Endodermal cell (in vitro differentiated cells): Measurements from ENCODE around the gene TBK1. TPM values are rescaled to one million over a fixed set of nuclear protein-coding genes. Genes with fewer than 3 reads are reported as not detected.
A peak's percentile ranks its signal among the peaks of the same experiment; 100 is the strongest.

Experiments
- DNase-seq: peaks from one replicate; pipeline ENCODE4 v3.0.0-alpha.2; 2017
- H3K27ac ChIP-seq: 2 replicates; pipeline ENCODE4 v1.5.1; 2013; ENCODE audit warnings: mild to moderate bottlenecking, low read depth, low read length, moderate library complexity
- H3K27me3 ChIP-seq: 2 replicates; pipeline ENCODE4 v1.6.1; 2013; ENCODE audit warnings: mild to moderate bottlenecking, low read length, moderate library complexity; ENCODE audit not compliant: insufficient read depth, control insufficient read depth, poor library complexity, severe bottlenecking
- H3K36me3 ChIP-seq: 2 replicates; pipeline ENCODE4 v1.7.0; 2013; ENCODE audit warnings: mild to moderate bottlenecking, low read length, moderate library complexity; ENCODE audit not compliant: control insufficient read depth, insufficient read depth
- H3K4me1 ChIP-seq: one replicate; pipeline ENCODE4 v1.7.0; 2013; ENCODE audit warnings: low read length; ENCODE audit not compliant: control insufficient read depth, insufficient read depth
- H3K4me3 ChIP-seq: 2 replicates; pipeline ENCODE4 v1.5.1; 2013; ENCODE audit warnings: mild to moderate bottlenecking, low read length, moderate library complexity
- H3K9ac ChIP-seq: 2 replicates; pipeline ENCODE4 v1.6.1; 2013; ENCODE audit warnings: mild to moderate bottlenecking, low read length, moderate library complexity; ENCODE audit not compliant: poor library complexity, severe bottlenecking; ENCODE audit errors: extremely low read depth
- H3K9me3 ChIP-seq: 2 replicates; pipeline ENCODE4 v1.6.1; 2013; ENCODE audit warnings: mild to moderate bottlenecking, low read length, moderate library complexity; ENCODE audit not compliant: control insufficient read depth
- H3K27ac Mint-ChIP-seq: 2 replicates; pipeline ENCODE4 v1.8.0; 2020; ENCODE audit warnings: mixed read lengths
- H3K27me3 Mint-ChIP-seq: 2 replicates; pipeline ENCODE4 v1.8.0; 2021; ENCODE audit warnings: mild to moderate bottlenecking, mixed read lengths; ENCODE audit not compliant: insufficient read depth
- H3K36me3 Mint-ChIP-seq: 2 replicates; pipeline ENCODE4 v1.8.0; 2020; ENCODE audit warnings: low read depth, mixed read lengths
- H3K4me1 Mint-ChIP-seq: 2 replicates; pipeline ENCODE4 v1.8.0; 2020; ENCODE audit warnings: mixed read lengths
- H3K4me3 Mint-ChIP-seq: 2 replicates; pipeline ENCODE4 v1.8.0; 2020; ENCODE audit warnings: mild to moderate bottlenecking, moderate library complexity, mixed read lengths
- H3K9me3 Mint-ChIP-seq: 2 replicates; pipeline ENCODE4 v1.8.0; 2020; ENCODE audit warnings: mild to moderate bottlenecking, mixed read lengths
- WGBS, 2 experiments: methylation state at CpG; one replicate each; pipeline versions ENCODE4 v1.1.5 to v1.1.7; 2013; ENCODE audit warnings: missing lambda C conversion rate in 2 of 2, mixed read lengths in 1 of 2; ENCODE audit not compliant: insufficient coverage in 1 of 2, insufficient read length in 1 of 2; 5-methylcytosine and 5-hydroxymethylcytosine counted together
- long read RNA-seq, 4 experiments: library from polyadenylated mRNA in 2 of 4; library from RNA in 1 of 4; library from capped mRNA in 1 of 4; stranded (forward) in 3 of 4; unstranded in 1 of 4; transcript quantifications; one replicate each; pipeline ENCODE4 v2.0.0, GENCODE V29; 2020 to 2021; ENCODE audit warnings: inconsistent platforms in 1 of 4
- polyA plus RNA-seq, 2 experiments: library from polyadenylated mRNA; stranded (reverse); fragments of 50-300 nt; gene quantifications; one replicate each; pipeline ENCODE4 v1.2.3, GENCODE V29; 2013
- total RNA-seq, 2 donors: library from RNA; stranded (reverse); fragmentation: NEBNext Ultra II Directional in 1 of 2; extraction: Animal tissue kit (Norgen Biotek cat#: 25700) in 1 of 2; gene quantifications; 2 replicates in 1 of 2; 3 replicates in 1 of 2; pipeline ENCODE4 v1.2.1, GENCODE V29; 2021
- TF ChIP-seq, protein P1 (sequence below): fragments of 200-600 bp; sonication (generic); conservative IDR thresholded peaks from 2 replicates; pipeline ENCODE4 v1.5.0; 2021; ENCODE audit warnings: antibody characterized with exemption, mild to moderate bottlenecking

Gene TBK1
- total RNA-seq = 10 to 100 TPM; 23.9 to 25.1 TPM
- 16.7 TPM for polyA plus RNA-seq (2013, experiment 1 of 2)
- 16.9 TPM for polyA plus RNA-seq (2013, experiment 2 of 2)
- long read RNA-seq, experiment 1, partial matches to known transcripts = 5 of 12 reads
- long read RNA-seq, experiment 1, other reads (novel, unspliced or antisense) = 4 of 12 reads
- long read RNA-seq, experiment 2, transcript TBK1-201 (21 exons, 3,256 nt) = major isoform, 40 of 53 reads
- long read RNA-seq, experiment 2, partial matches to known transcripts = 8 of 53 reads
- long read RNA-seq, experiment 2, other reads (novel, unspliced or antisense) = 5 of 53 reads
- long read RNA-seq, experiment 3, transcript TBK1-201 (21 exons, 3,256 nt) = major isoform, 95 of 128 reads
- long read RNA-seq, experiment 3, partial matches to known transcripts = 13 of 128 reads
- long read RNA-seq, experiment 3, other reads (novel, unspliced or antisense) = 20 of 128 reads
- long read RNA-seq, experiment 4, transcript TBK1-201 (21 exons, 3,256 nt) = major isoform, 15 of 41 reads
- long read RNA-seq, experiment 4, partial matches to known transcripts = 21 of 41 reads
- long read RNA-seq, experiment 4, other reads (novel, unspliced or antisense) = 5 of 41 reads

DNA sequence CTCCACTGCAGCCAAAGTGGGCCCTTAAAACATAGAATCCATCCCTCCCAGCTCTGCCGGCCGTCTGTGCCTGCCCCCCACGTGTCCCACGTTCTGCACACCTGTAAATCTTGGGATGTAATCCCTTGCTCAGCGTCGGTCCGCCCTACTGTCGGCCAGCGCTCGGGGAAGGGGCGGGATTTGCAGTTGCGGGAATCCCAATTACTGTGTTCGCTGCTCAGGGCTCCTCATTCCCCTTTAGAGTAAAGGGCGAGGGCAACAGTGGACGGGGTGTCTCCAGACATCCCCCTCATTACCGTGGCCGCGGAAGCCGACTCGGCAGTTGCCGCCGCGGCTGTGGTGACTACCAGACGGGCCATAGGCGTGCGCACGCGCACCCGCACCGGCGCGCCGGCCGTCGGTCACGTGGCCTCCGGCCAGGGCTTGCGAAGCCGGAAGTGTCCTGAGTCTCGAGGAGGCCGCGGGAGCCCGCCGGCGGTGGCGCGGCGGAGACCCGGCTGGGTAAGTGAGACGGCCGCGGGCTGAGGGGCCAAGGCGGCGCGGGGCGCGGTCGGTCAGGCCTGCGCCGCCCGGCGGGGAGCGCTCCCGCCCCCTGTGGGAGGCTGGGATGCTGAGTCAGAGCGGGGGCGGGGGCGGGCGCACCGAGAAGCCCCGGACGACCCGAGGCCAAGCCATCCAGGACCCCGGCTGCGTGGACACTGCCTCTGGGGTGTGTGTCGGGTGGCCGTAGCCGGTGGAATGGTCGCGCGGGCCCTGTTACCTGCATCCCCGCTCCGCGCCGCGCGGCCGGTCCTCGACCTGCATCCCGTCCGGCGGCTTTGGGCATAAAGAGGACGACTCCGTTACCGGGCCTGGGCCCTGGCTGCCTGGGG, at the start of gene TBK1:
TBK1 (plus strand) TSS at position 434 of the 872 bp plus-strand sequence. CDS start 3,751 bp downstream, outside the sequence.
- no peaks in the 10 kb centered on the region for H3K9me3 ChIP-seq
- H3K36me3 Mint-ChIP-seq = peaks cover 24% of the 10 kb centered on the region
- H3K4me3 ChIP-seq = peak within 1 kb of the TSS; percentile 100
- peaks cover 17% of the 10 kb centered on the region for H3K4me1 Mint-ChIP-seq
- peak within 1 kb of the TSS; percentile 84 for H3K9ac ChIP-seq
- peaks cover 32% of the 10 kb centered on the region for H3K36me3 ChIP-seq
- TF ChIP-seq, protein P1, sequence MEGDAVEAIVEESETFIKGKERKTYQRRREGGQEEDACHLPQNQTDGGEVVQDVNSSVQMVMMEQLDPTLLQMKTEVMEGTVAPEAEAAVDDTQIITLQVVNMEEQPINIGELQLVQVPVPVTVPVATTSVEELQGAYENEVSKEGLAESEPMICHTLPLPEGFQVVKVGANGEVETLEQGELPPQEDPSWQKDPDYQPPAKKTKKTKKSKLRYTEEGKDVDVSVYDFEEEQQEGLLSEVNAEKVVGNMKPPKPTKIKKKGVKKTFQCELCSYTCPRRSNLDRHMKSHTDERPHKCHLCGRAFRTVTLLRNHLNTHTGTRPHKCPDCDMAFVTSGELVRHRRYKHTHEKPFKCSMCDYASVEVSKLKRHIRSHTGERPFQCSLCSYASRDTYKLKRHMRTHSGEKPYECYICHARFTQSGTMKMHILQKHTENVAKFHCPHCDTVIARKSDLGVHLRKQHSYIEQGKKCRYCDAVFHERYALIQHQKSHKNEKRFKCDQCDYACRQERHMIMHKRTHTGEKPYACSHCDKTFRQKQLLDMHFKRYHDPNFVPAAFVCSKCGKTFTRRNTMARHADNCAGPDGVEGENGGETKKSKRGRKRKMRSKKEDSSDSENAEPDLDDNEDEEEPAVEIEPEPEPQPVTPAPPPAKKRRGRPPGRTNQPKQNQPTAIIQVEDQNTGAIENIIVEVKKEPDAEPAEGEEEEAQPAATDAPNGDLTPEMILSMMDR = peak; percentile 38
- no peaks in the 10 kb centered on the region for H3K9me3 Mint-ChIP-seq
- no peaks in the 10 kb centered on the region for H3K27me3 ChIP-seq
- peaks cover 3% of the 10 kb centered on the region for H3K4me1 ChIP-seq
- H3K27ac ChIP-seq = peak within 1 kb of the TSS; percentile 73
- DNase-seq = peak; percentile 98
- peak within 1 kb of the TSS; percentile 98 for H3K27ac Mint-ChIP-seq
- H3K4me3 Mint-ChIP-seq = peak within 1 kb of the TSS; percentile 92
- 0 to 1% methylated on average over 22 to 92 of the region's 94 CpGs for WGBS, 2 experiments
- no peaks in the 10 kb centered on the region for H3K27me3 Mint-ChIP-seq

DNA sequence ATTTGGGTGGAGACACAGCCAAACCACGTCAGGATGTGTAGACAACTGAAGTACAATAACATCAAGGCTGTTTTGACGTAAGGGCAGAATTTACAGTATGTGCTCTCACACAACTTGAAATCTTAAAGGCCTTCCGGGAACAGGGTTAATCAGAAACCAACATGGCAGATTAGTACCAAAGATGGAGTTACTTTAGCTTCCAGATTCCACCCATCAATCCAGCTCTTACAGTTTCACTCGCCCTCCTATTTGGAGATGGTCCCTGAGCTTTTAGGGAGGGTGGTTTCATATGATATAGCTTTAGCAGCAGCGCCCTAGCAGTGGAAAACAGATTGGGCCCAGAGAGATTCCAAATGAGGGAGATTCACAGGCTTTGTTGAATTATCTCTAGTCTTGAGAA, 49.7 kb upstream of the TBK1 start:
- Histone ChIP-seq H3K4me3 (no peak overlapping the region), H3K36me3 (no peaks in the 10 kb centered on the region), H3K4me1 (no peaks in the 10 kb centered on the region), H3K27ac (no peak overlapping the region), H3K27me3 (no peaks in the 10 kb centered on the region), H3K9me3 (no peaks in the 10 kb centered on the region), H3K9ac (no peak overlapping the region)
- Mint-ChIP-seq H3K27me3 (no peaks in the 10 kb centered on the region), H3K9me3 (no peaks in the 10 kb centered on the region), H3K4me1 (peaks cover 11% of the 10 kb centered on the region), H3K27ac (no peak overlapping the region), H3K36me3 (no peaks in the 10 kb centered on the region), H3K4me3 (no peak overlapping the region)
- 85 to 95% methylated on average over 3 to 5 of the region's 5 CpGs for WGBS, 2 experiments
- DNase-seq = no peak
- TF ChIP-seq, protein P1 = no peak
